ENCODE data around the gene LRRC39. TPM values are rescaled to one million over a fixed set of nuclear protein-coding genes. Genes with fewer than 3 reads are reported as not detected.
"Not testable (repeated sequence)": the region's sequence is repeated elsewhere in the genome, so short reads cannot be mapped to it uniquely, and the experiment has no call there.

The LRRC39 gene
- total RNA-seq, 1 experiment from 2014 or later: 0.42 TPM

DNA sequence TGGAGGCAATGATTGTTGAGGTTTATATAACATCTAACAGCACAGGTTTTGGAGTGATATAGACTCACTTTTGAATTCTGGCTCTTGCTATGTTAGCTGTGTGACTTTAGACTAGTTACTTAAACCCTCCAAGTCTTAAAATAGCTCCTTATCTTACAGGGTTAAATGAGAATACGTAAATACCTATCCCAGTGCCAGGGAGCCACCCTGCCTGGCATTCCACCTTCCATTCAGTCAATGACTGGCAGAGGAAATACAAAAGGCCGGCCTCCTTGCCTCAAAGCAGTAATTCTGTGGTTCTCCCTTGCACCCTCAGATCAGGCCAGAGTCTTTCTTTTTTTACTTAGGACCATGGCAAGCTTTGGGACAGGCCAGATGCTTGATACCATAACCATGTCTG lies 39.8 kb upstream of the LRRC39 start:
- intact Hi-C loops (cut with micrococcal nuclease; ENCODE audit: unreplicated experiment): no loop called here
- H3K4me3 Mint-ChIP-seq (ENCODE audit: low read depth, unreplicated experiment): no peak overlapping the region
- no peak for DNase-seq
- no TSS peak for BruUV-seq (replicated peaks)
- H3K27ac Mint-ChIP-seq (ENCODE audit: unreplicated experiment): no peak overlapping the region
- no peaks in the 10 kb centered on the region for H3K9me3 Mint-ChIP-seq (ENCODE audit: low read depth, unreplicated experiment)
- H3K27me3 Mint-ChIP-seq (ENCODE audit: unreplicated experiment): no peaks in the 10 kb centered on the region
- CTCF ChIA-PET: no interaction called here
- TF ChIP-seq, protein P1, sequence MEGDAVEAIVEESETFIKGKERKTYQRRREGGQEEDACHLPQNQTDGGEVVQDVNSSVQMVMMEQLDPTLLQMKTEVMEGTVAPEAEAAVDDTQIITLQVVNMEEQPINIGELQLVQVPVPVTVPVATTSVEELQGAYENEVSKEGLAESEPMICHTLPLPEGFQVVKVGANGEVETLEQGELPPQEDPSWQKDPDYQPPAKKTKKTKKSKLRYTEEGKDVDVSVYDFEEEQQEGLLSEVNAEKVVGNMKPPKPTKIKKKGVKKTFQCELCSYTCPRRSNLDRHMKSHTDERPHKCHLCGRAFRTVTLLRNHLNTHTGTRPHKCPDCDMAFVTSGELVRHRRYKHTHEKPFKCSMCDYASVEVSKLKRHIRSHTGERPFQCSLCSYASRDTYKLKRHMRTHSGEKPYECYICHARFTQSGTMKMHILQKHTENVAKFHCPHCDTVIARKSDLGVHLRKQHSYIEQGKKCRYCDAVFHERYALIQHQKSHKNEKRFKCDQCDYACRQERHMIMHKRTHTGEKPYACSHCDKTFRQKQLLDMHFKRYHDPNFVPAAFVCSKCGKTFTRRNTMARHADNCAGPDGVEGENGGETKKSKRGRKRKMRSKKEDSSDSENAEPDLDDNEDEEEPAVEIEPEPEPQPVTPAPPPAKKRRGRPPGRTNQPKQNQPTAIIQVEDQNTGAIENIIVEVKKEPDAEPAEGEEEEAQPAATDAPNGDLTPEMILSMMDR (IDR thresholded peaks at IDR 0.05; ENCODE audit: unreplicated experiment): no peak
- peaks cover 9% of the 10 kb centered on the region for H3K36me3 Mint-ChIP-seq (ENCODE audit: insufficient read depth, unreplicated experiment)
- no peaks in the 10 kb centered on the region for H3K4me1 Mint-ChIP-seq (ENCODE audit: low read depth, unreplicated experiment)

DNA sequence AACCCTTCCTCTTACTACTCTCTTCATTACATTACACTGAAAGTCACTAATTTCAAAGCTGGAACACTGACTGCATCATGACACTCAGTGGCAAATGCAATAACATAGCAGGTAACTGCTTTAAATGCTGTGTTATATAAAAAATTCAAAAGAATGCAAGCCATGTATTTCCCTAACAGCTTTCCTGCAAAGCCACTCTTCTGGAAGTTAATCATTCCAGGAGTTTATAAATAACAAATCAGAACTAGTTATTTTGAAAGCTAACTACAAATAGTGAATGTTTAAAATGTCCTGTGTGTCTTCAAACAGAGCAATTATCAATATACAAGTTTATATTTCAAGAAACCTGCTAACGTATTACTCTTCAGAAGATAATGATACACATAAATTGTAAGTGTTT lies 37.0 kb upstream of the LRRC39 start:
- no peaks in the 10 kb centered on the region for H3K27me3 Mint-ChIP-seq (ENCODE audit: unreplicated experiment)
- no peaks in the 10 kb centered on the region for H3K4me1 Mint-ChIP-seq (ENCODE audit: low read depth, unreplicated experiment)
- CTCF ChIA-PET: interaction anchor here (0.6 kb wide), 1 partner anchor 23 kb away, joined by 5 read pairs; no protein-coding TSS in a partner anchor
- intact Hi-C loops (cut with micrococcal nuclease; ENCODE audit: unreplicated experiment): no loop called here
- no TSS peak for BruUV-seq (replicated peaks)
- DNase-seq: no peak
- TF ChIP-seq, protein P1 (IDR thresholded peaks at IDR 0.05; ENCODE audit: unreplicated experiment): no peak
- no peaks in the 10 kb centered on the region for H3K9me3 Mint-ChIP-seq (ENCODE audit: low read depth, unreplicated experiment)
- no peak overlapping the region for H3K27ac Mint-ChIP-seq (ENCODE audit: unreplicated experiment)
- peaks cover 9% of the 10 kb centered on the region for H3K36me3 Mint-ChIP-seq (ENCODE audit: insufficient read depth, unreplicated experiment)
- no peak overlapping the region for H3K4me3 Mint-ChIP-seq (ENCODE audit: low read depth, unreplicated experiment)

DNA sequence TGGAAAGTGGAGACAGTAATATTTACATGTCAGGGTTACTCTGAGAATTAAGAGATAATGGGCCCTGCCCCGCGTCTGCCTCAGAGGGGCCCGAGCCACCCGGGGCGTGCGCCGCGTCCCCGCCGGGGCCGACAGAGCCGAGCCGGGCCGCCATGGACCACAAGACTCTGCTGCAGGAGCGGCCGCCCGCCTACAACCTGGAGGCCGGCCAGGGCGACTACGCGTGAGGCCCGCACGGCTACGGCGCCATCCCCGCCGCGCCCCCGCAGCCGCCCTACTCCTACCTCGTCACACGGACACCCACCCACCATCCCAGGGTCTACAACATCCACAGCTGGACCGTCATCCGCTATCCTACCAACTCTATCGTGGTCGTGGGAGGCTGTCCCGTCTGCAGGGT lies 35.1 kb upstream of the LRRC39 start:
- CTCF ChIA-PET: interaction anchor here (0.7 kb wide), 1 partner anchor 370 kb away, joined by 8 read pairs; no protein-coding TSS in a partner anchor
- H3K4me3 Mint-ChIP-seq (ENCODE audit: low read depth, unreplicated experiment): no peak overlapping the region
- H3K9me3 Mint-ChIP-seq (ENCODE audit: low read depth, unreplicated experiment): no peaks in the 10 kb centered on the region
- H3K36me3 Mint-ChIP-seq (ENCODE audit: insufficient read depth, unreplicated experiment): peaks cover 6% of the 10 kb centered on the region
- no peak for DNase-seq
- H3K27ac Mint-ChIP-seq (ENCODE audit: unreplicated experiment): no peak overlapping the region
- TF ChIP-seq, protein P1 (IDR thresholded peaks at IDR 0.05; ENCODE audit: unreplicated experiment): no peak
- no peaks in the 10 kb centered on the region for H3K27me3 Mint-ChIP-seq (ENCODE audit: unreplicated experiment)
- H3K4me1 Mint-ChIP-seq (ENCODE audit: low read depth, unreplicated experiment): no peaks in the 10 kb centered on the region
- BruUV-seq (replicated peaks): no TSS peak
- intact Hi-C loops (cut with micrococcal nuclease; ENCODE audit: unreplicated experiment): no loop called here

DNA sequence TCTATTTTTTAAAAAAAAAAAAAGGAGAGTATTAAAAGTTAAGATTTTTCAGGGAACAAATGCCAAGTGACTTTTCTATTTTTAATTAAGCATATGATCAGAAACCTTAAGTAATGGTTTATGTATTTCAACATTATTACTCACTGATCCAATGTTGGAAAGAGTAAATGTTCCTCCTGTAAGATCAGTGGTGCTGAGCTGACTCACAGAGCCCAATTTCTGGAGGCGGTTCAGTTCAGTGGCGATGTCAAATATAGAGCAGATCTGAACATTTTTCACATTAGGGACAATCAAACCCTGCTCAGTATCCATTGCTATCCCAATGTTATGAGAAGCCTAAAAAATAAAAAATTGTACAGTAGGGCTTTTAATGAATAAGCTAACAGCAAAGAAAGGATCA lies 28.2 kb upstream of the LRRC39 start:
- Mint-ChIP-seq H3K9me3 (ENCODE audit: low read depth, unreplicated experiment) (peaks cover 2% of the 10 kb centered on the region), H3K27ac (ENCODE audit: unreplicated experiment) (no peak overlapping the region), H3K27me3 (ENCODE audit: unreplicated experiment) (no peaks in the 10 kb centered on the region), H3K4me1 (ENCODE audit: low read depth, unreplicated experiment) (no peaks in the 10 kb centered on the region), H3K4me3 (ENCODE audit: low read depth, unreplicated experiment) (no peak overlapping the region), H3K36me3 (ENCODE audit: insufficient read depth, unreplicated experiment) (peaks cover 7% of the 10 kb centered on the region)
- TF ChIP-seq, protein P1 (IDR thresholded peaks at IDR 0.05; ENCODE audit: unreplicated experiment): no peak
- no TSS peak for BruUV-seq (replicated peaks)
- intact Hi-C loops (cut with micrococcal nuclease; ENCODE audit: unreplicated experiment): no loop called here
- DNase-seq: no peak
- CTCF ChIA-PET: no interaction called here

DNA sequence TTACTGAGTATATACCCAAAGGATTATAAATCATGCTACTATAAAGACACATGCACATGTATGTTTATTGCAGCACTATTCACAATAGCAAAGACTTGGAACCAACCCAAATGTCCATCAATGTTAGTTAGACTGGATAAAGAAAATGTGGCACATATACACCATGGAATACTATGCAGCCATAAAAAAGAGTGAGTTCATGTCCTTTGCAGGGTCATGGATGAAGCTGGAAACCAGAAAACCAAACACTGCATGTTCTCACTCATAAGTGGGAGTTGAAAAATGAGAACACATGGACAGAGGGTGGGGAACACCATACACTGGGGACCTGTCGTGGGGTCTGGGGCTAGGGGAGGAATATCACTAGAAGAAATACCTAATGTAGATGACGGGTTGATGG lies 27.5 kb upstream of the LRRC39 start:
- intact Hi-C loops (cut with micrococcal nuclease; ENCODE audit: unreplicated experiment); H3K36me3 Mint-ChIP-seq (ENCODE audit: insufficient read depth, unreplicated experiment): not testable (repeated sequence)

DNA sequence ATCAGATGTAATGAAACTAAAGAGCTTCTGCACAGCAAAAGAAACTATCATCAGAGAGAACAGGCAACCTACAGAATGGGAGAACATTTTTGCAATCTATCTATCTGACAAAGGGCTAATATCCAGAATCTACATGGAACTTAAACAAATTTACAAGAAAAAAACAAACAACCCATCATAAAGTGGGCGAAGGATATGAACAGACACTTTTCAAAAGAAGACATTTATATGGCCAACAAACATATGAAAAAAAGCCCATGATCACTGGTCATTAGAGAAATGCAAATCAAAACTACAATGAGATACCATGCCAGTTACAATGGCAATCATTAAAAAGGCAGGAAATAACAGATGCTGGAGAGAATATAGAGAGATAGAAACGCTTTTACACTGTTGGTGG lies 27.0 kb upstream of the LRRC39 start:
- H3K27ac Mint-ChIP-seq (ENCODE audit: unreplicated experiment); H3K4me3 Mint-ChIP-seq (ENCODE audit: low read depth, unreplicated experiment); CTCF ChIA-PET; H3K36me3 Mint-ChIP-seq (ENCODE audit: insufficient read depth, unreplicated experiment); intact Hi-C loops (cut with micrococcal nuclease; ENCODE audit: unreplicated experiment); H3K27me3 Mint-ChIP-seq (ENCODE audit: unreplicated experiment); H3K4me1 Mint-ChIP-seq (ENCODE audit: low read depth, unreplicated experiment); DNase-seq; H3K9me3 Mint-ChIP-seq (ENCODE audit: low read depth, unreplicated experiment); BruUV-seq (replicated peaks): not testable (repeated sequence)

More for the DNA sequence above, 27.5 kb upstream of the LRRC39 start:
- DNase-seq; H3K4me3 Mint-ChIP-seq (ENCODE audit: low read depth, unreplicated experiment); CTCF ChIA-PET; H3K27ac Mint-ChIP-seq (ENCODE audit: unreplicated experiment); H3K4me1 Mint-ChIP-seq (ENCODE audit: low read depth, unreplicated experiment); H3K27me3 Mint-ChIP-seq (ENCODE audit: unreplicated experiment); BruUV-seq (replicated peaks); H3K9me3 Mint-ChIP-seq (ENCODE audit: low read depth, unreplicated experiment): not testable (repeated sequence)

DNA sequence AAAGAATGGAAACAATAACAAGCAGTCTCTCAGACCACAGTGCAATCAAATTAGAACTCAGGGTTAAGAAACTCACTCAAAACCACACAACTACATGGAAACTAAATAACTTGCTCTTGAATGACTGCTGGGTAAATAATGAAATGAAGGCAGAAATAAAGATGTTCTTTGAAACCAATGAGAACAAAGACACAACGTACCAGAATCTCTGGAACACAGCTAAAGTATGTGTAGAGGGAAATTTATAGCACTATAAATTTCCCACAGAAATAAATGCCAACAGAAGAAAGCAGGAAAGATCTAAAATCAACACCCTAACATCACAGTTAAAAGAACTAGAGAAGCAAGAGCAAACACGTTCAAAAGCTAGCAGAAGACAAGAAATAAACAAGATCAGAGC lies 24.6 kb upstream of the LRRC39 start:
- H3K27ac Mint-ChIP-seq (ENCODE audit: unreplicated experiment): not testable (repeated sequence)

More for the DNA sequence above, 24.6 kb upstream of the LRRC39 start:
- CTCF ChIA-PET; DNase-seq; H3K9me3 Mint-ChIP-seq (ENCODE audit: low read depth, unreplicated experiment); H3K27me3 Mint-ChIP-seq (ENCODE audit: unreplicated experiment); H3K4me3 Mint-ChIP-seq (ENCODE audit: low read depth, unreplicated experiment); H3K4me1 Mint-ChIP-seq (ENCODE audit: low read depth, unreplicated experiment); BruUV-seq (replicated peaks); intact Hi-C loops (cut with micrococcal nuclease; ENCODE audit: unreplicated experiment): not testable (repeated sequence)
- H3K36me3 Mint-ChIP-seq (ENCODE audit: insufficient read depth, unreplicated experiment): peaks cover 11% of the 10 kb centered on the region
